ENCODE data around the gene ELFN2.

DNA sequence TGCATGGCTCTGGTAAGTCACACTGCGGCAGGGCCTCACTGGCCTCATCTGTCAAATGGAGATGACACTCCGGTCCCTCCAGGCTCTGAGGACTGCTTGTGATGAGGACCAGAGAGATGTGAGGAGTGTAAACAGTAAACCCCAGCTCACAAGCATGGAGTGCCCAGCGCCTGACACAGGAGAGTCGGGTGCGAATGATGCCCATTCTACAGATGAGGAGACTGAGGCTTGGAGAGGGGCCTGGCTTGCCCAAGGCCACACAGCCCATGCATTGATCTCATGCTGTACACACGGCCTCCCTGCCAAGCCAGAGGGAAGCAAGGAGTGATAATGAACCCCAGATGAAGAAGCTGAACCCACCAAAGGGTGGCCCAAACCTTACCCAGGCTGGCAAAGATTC, 37.2 kb downstream of the ELFN2 start:
- no peak for TF ChIP-seq CTCF (IDR thresholded peaks at IDR 0.05)
- TF ChIP-seq POLR2A (IDR thresholded peaks at IDR 0.05), result no peak

Measured in prostate gland (tissue), 2 donors.